GM21825 (cell line): ENCODE results near the gene USP7.
"Not testable (repeated sequence)": the region's sequence is repeated elsewhere in the genome, so short reads cannot be mapped to it uniquely, and the experiment has no call there.

Source experiments
- ATAC-seq: cut with Tn5 transposase; IDR thresholded peaks from one replicate; pipeline ENCODE4 v1.9.1; 2021; ENCODE audit warnings: mild to moderate bottlenecking, moderate library complexity; ENCODE audit not compliant: unreplicated experiment

The USP7 gene

DNA sequence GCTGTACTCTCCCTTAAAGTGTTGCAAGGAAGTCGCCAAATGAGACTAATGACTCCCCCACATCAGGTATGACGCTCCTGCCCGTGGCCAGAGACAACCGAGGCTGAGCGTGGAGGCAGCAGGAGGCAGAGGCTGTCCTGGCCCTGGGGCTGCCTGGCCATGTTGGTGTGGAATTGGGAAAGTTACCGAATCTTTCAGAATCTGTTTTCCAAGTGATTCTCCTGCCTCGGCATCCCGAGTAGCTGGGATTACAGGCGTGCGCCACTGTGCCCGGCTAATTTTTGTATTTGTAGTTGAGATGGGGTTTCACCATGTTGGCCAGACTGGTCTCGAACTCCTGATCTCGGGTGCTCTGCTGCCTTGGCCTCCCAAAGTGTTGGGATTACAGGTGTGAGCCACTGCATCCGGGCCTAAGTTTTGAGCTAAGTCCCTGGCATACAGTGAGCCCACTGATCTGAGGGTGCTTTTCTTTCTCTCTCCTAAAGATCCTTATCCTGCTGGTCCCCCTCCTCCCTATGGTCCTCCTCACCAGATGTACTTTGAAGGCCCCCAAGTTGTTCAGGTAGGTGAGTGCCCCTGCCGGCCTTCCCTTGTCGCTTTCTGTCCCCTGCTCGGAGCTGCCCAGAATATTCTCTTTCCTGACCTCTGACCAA is 80.9 kb downstream of the USP7 start:
- no peak for ATAC-seq

DNA sequence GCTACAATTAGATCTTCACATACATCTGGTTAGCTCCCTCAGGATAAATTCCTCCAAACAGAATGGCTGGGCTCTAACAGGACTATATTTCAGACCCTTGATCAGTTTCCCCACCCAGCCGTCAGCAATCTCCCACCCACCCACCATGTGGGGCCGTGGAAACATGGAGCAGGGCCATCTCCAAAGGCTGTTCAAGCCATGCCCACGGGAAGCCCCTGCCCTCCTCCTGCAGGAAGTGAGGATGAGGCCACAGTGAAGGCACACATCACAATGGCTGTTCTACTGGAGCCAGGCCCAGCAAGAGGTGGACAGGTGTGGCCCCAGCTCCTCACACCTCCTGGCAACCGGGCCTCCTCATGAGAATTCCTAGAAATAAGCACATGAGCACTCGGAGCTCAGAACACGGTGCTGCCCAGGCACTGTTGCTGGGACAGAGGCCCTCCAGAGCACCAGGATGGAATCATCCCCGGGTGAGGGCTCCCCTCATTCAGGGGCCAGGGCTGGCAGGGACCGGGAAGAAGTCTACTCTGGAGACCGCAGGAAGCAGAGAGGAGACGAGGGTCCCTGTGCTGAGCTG is 81.6 kb downstream of the USP7 start, which contains the start of gene LITAFD:
Gene LITAFD, plus strand, starts transcription at position 311 of the 577 bp plus-strand sequence. CDS start 2,005 bp downstream, outside the sequence.
- ATAC-seq, result no peak

GRCh38 chr16:8880839-8881510 is 82.7 kb downstream of the USP7 start:
- ATAC-seq, result no peak

GRCh38 chr16:8878523-8878911 is 85.2 kb downstream of the USP7 start:
- no peak for ATAC-seq

- ATAC-seq, result no peak
These were observed 85.7 kb downstream of the USP7 start for GRCh38 chr16:8877894-8878522.

DNA sequence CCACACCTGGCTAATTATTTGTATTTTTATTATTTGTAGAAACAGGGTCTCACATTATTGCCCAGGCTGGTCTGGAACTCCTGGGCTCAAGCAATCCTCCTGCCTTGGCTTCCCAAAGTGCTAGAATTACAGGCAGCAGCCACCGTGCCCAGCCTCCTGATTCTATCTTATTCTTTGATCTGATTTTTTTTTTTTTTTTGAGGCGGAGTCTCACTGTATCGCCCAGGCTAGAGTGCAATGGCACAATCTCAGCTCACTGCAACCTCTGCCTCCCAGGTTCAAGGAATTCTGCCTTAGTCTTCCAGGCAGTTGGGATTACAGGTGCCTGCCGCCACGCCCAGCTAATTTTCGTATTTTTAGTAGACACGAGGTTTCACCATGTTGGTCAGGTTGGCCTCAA is 88.4 kb downstream of the USP7 start:
- ATAC-seq, result not testable (repeated sequence)

- no peak for ATAC-seq
These were observed 89.3 kb downstream of the USP7 start for GRCh38 chr16:8874388-8874787.

DNA sequence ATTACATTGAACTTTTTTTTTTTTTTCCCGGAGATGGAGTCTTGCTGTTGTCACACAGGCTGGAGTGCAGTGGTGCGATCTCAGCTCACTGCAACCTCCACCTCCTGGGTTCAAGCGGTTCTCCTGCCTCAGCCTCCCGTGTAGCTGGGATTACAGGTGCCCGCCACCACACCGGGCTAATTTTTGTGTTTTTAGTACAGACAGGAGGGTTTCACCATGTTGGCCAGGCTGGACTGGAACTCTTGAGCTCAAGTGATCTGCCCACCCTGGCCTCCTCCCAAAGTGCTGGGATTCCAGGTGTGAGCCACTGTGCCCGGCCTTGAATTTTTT is 89.9 kb downstream of the USP7 start:
- ATAC-seq, result not testable (repeated sequence)

GRCh38 chr16:8872967-8873865 is 90.5 kb downstream of the USP7 start:
- ATAC-seq, result no peak

DNA sequence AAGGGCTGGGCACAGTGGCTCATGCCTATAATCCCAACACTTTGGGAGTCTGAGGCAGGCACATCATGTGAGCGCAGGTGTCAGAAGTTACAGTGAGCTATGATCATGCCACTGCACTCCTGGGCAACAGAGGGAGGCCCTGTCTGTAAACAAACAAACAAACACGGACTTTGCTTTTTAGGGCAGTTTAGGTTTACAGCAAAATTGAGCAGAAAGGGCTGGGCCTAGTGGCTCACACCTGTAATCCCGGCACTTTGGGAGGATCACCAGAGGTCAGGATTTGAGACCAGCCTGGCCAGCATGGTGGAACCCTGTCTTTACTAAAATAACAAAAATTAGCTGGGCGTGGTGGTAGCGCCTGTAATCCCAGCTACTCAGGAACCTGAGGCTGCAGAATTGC is 91.6 kb downstream of the USP7 start:
- no peak for ATAC-seq

DNA sequence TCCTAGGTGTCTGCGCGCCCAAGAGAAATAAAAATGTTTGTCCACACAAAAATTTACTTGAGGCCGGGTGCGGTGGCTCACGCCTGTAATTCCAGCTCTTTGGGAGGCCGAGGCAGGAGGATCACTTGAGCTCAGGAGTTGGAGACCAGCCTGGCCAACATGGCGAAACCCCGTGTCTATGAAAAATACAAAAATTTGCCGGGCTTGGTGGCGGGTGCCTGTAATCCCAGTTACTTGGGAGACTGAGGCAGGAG is 93.8 kb downstream of the USP7 start:
- ATAC-seq, result not testable (repeated sequence)

GRCh38 chr16:8869212-8869987 is 94.3 kb downstream of the USP7 start:
- ATAC-seq, result no peak

DNA sequence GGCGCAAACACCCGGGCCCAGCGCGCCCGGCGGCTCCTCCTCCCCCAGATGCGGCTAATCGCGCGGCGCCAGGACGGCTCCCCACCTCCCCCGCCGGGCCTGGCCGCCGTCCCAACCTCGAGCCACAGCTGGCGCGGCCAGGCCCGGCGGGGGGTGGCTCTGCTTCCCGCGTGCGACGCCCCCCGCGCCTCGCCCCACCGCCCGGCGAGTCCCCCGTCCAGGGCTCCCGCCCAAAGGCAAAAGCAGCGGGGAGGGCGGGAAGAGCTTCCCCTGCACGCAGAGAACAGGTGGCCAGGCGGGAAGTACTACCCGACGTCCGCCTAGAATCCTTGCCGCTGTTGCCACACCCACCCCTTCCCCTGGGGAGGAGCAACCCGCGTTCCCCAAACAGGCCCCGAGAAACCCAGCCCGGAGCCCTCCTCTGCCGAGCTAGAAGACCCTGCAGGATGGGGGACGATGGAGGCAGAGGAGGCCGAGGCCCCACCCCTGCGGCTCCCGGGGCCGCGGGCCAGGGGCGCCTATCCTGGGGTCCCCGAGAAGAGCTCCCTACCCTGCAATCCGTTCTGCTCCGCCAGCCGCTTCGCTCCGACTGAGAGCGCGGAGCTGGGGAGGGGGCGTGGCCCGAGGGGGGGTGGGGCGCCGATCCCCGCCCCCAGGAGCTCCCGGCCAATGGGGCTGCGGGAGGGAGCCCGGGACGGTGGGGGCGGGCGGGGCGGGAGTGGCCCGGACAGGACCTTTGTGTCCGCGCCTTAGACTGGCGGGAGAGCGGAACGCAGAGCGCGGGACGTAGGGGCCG is 95.1 kb downstream of the USP7 start, which contains the start of gene CARHSP1:
Gene CARHSP1, minus strand, starts transcription at position 591 of the 796 bp plus-strand sequence. CDS start 9,678 bp downstream, outside the sequence.
- peak; percentile 68 for ATAC-seq

GRCh38 chr16:8867932-8868415 is 95.7 kb downstream of the USP7 start:
- no peak for ATAC-seq

DNA sequence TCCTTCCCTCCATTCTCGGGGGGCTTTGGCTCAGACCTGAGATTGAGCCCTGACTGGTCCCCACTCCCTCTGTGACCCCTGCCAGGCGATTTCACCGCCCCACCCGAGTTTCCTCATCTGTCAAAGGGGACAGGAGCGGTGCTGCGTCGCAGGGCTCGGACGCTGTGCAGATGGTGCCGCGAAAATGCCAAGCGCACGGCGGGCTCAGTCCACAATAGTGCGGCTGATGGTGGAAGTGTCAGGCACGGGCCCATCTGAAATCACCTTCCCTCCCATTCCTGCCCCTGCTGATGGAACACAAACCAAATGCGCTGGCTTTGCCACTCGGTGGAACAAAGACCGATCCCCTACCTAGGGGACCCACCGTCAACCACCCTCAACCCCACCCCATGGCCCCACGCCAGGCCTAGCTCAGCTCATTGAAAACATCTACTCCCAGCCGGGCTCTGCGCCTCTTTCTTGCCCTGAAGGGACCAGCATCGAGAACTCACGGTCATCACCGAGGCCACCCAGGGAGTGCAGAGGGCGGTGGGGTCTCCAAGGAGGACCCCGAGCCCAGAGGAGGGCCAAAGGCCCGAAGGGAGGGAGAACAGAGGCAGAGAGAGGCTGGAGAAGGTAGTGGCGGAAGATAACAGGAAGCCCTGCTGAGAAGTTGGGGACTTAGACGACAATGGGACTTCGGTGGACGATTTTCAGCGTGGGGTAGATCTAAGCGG is 96.3 kb downstream of the USP7 start:
- ATAC-seq, result no peak

DNA sequence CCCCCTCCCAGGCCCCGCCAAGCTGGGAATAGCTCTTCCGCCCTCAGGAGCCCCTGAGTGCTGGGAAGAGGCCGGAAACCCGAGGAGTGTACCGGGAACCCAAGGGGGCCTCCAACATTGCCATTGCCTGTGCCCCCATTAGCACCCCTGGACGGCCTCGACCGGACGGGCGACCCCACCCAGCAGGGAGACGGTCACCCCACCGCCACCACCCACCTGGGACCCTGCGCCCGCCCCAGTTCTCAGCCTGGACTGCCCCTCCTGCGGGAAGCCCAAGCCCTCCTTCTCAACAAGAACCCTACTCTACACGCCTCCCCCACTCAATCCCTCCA is 96.9 kb downstream of the USP7 start:
- no peak for ATAC-seq

DNA sequence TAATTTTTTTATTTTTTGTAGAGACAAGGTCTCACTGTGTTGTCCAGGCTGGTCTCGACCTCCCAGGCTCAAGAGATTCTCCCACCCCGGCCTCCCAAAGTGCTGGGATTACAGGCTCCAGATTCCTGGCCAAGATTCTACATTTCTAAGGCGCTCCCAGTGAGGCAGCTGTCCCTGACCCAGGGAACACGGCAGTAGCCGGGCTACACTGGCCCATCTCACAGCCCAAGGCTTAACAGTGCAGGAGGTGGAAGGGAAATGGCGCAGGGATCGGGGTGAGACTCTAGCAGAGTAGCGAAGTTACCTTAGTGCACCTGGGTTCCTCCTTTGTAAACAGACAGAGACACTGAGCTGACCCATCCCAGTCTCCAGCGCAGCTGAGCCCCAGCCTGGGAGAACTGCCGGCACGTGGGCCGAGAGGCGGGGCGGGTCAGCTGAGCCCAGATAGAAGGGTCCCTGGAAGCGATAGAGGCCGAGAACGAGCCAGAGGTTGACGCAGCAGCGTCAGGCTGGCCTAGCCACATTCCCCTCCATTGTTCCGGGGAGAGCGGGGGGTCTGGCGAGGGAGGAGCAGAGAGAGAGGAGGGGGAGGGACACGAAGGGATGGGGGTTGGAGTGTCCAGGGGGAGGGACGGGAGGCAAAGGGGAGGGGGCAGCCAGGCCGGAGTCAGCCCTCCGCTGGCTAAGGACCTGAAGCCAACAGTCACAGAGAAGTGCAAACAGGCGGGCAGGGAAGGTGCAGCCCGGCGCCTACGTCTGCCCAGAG is 97.4 kb downstream of the USP7 start:
- ATAC-seq, result no peak
